HepG2 (cell line): ENCODE results near the gene KCNJ14.
"Not testable (repeated sequence)": the region's sequence is repeated elsewhere in the genome, so short reads cannot be mapped to it uniquely, and the experiment has no call there.

Source experiments
- ASH2L ChIP-seq: fragments of 300-600, 200-600 bp; sonication (generic); IDR thresholded peaks from 2 replicates; pipeline ENCODE4 v1.7.0; 2017; ENCODE audit warnings: low read depth, mild to moderate bottlenecking, moderate library complexity, mixed read lengths, low read length; ENCODE audit not compliant: insufficient read length
- MEIS2 ChIP-seq: sonication (generic); formaldehyde crosslinking; IDR thresholded peaks from 2 replicates; pipeline ENCODE4 v1.9.0; 2021; ENCODE audit warnings: mild to moderate bottlenecking, missing genetic modification reagents
- PITX1 ChIP-seq: sonication (generic); formaldehyde crosslinking; IDR thresholded peaks from 2 replicates; pipeline ENCODE4 v1.5.1; 2020; ENCODE audit warnings: mild to moderate bottlenecking, missing genetic modification reagents
- POLR2A ChIP-seq, 2 experiments: IDR thresholded peaks; 2 replicates each; pipeline ENCODE4 v1.6.1; 2011; ENCODE audit warnings: low read depth in 2 of 2, low read length in 2 of 2, mild to moderate bottlenecking in 1 of 2, moderate library complexity in 1 of 2; ENCODE audit not compliant: insufficient read depth in 1 of 2
- SP2 ChIP-seq: sonication (generic); formaldehyde crosslinking; IDR thresholded peaks from 2 replicates; pipeline ENCODE4 v1.5.1; 2020; ENCODE audit warnings: mild to moderate bottlenecking, missing genetic modification reagents
- TBP ChIP-seq: sonication (generic); formaldehyde crosslinking; IDR thresholded peaks from 2 replicates; pipeline ENCODE4 v1.5.0; 2020; ENCODE audit warnings: missing genetic modification reagents
- ZNF138 ChIP-seq: sonication (generic); formaldehyde crosslinking; IDR thresholded peaks from 2 replicates; pipeline ENCODE4 v1.5.0; 2020; ENCODE audit warnings: mild to moderate bottlenecking, low read depth, missing genetic modification reagents
- ZNF646 ChIP-seq: sonication (generic); formaldehyde crosslinking; IDR thresholded peaks from 2 replicates; pipeline ENCODE4 v1.9.0; 2021; ENCODE audit warnings: mild to moderate bottlenecking, missing genetic modification reagents
- ZSCAN31 ChIP-seq: sonication (generic); formaldehyde crosslinking; IDR thresholded peaks from 2 replicates; pipeline ENCODE4 v1.5.0; 2020; ENCODE audit warnings: low read depth, mild to moderate bottlenecking, missing genetic modification reagents

- not testable (repeated sequence) for TF ChIP-seq ZNF646; PITX1; SP2 (CRISPR knock-in tag); MEIS2 (CRISPR knock-in tag); ZNF138; POLR2A (IDR thresholded peaks at IDR 0.05; ENCODE audit: insufficient read depth in 1 of 2, low read depth in 2 of 2, low read length in 2 of 2); ZSCAN31 (CRISPR knock-in tag); ASH2L; TBP
These were observed 31.3 kb downstream of the KCNJ14 start for GRCh38 chr19:48486706-48487105.
